GM21786 (cell line): Measurements from ENCODE around the gene PRSS33.

Source experiments
- ATAC-seq: cut with Tn5 transposase; IDR thresholded peaks from one replicate; pipeline ENCODE4 v1.9.1; 2021; ENCODE audit not compliant: unreplicated experiment

PRSS33 gene

GRCh38 chr16:2744711-2745110, 42.6 kb downstream of the PRSS33 start:
- ATAC-seq, result no peak

GRCh38 chr16:2743007-2743810, 44.2 kb downstream of the PRSS33 start:
- no peak for ATAC-seq

DNA sequence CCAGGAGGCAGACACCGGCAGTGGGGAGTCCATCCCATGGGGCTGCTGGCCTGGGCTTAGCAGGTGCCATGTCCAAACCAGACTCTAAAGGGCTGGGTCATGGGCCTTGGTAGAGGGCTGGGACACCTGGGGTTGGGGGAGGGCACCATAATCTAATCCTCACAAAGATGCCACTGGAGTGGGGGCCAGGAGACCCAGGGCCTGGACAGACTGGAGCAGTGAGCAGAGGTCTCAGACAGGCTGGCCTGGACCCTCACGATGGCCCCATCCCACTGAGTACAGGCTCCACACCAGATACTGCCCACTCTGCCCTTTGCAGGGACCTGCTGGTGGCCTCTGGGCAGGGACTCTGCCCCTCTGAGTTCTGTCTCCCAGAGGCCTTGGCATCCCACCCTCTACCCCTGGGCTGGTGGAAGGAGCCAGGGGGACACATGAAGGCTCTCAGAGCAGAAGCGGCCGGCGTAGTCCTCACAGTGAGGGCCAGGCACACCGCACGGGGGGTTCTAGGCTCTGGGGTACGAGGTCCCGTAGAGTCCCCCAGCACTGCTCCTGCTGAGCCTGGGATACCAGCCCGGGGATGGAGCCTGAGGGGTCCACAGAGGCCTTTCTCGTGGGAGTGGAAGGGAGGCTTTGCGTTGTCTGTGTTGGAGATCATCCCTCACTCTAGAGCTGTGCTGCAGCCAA, 44.9 kb downstream of the PRSS33 start:
- no peak for ATAC-seq

DNA sequence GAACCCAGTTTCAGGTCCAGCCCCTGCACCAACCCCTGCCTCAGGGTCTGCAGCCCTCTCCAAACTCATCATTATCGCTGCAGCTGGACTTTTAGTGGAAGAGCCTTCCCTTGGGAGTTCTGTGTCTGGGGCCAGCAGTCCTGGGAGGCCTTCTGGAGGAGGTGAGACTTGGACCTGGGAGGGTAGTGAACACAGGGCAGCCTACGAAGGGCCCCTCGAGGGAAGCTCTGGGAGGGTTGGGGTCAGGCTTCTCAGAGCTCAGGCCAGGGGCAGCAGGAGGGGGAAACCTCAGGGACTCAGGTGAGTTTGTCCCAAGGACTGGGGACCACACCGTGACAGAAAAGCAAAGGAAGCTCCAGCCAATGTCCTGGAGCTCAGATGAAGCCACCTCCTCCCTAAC, 46.2 kb downstream of the PRSS33 start:
- ATAC-seq, result no peak

GRCh38 chr16:2740476-2740875, 46.9 kb downstream of the PRSS33 start:
- ATAC-seq, result no peak

DNA sequence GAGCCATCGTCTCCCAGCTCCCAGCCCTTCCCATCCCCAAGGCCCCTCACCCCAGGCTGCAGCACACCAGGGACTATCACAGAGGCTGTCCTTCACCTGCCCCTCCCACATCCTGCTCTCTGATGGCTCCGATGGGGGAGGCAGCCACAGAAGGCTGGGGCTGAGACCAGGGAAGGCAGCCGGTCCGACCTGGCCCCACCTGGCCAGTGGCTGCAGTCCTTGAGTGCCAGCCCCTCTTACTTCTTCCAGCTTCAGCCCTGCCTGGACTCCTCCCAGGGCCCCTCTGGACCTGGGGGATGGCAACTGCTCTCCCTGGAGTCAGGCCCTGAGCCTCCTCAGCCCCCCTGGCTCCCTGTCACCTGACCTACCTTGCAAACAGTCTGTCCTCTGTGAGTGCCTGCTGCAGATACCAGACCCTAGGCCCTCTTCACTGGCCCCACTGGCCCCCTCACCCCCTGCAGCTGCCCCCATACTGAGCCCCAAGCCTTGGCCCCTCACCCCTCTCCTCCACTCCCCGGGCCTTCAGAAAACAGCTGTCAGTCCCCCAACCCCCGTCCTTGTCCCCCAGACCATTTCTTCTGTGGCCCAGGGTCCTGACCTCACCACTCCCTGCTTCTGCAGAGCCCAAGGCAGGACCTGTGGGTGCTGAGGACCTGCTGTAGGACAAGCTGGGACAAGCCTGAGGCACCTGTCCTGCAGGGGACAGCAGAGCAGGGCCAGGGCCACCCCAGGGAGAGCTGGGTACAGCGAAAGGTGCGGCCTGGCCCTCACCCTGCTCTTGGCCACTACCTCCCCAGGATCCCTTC, 47.5 kb downstream of the PRSS33 start:
- ATAC-seq, result no peak

DNA sequence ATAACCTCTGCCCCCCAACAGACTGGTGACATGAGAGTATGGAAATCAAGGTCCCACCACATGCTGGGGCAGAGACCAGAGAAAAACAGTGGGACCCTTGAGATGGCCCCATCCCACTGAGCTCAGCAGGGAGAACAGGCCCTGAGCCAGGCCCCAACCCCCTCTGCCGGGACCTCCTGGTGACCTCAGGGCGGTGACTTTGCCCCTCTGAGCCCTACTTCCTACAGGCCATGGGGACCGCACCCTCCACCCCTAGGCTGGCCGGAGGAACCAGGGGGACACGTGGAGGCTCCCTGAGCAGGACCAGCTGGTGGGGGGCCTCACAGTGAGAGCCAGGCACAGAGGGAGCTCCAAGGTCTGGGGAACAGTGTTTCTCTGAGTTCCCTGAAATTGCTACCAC, 48.7 kb downstream of the PRSS33 start:
- ATAC-seq, result no peak

GRCh38 chr16:2737895-2738418, 49.4 kb downstream of the PRSS33 start:
- no peak for ATAC-seq

- ATAC-seq, result no peak
Observed at GRCh38 chr16:2737238-2737605, 50.1 kb downstream of the PRSS33 start.

- no peak for ATAC-seq
Observed at GRCh38 chr16:2736476-2737237, 50.7 kb downstream of the PRSS33 start.

DNA sequence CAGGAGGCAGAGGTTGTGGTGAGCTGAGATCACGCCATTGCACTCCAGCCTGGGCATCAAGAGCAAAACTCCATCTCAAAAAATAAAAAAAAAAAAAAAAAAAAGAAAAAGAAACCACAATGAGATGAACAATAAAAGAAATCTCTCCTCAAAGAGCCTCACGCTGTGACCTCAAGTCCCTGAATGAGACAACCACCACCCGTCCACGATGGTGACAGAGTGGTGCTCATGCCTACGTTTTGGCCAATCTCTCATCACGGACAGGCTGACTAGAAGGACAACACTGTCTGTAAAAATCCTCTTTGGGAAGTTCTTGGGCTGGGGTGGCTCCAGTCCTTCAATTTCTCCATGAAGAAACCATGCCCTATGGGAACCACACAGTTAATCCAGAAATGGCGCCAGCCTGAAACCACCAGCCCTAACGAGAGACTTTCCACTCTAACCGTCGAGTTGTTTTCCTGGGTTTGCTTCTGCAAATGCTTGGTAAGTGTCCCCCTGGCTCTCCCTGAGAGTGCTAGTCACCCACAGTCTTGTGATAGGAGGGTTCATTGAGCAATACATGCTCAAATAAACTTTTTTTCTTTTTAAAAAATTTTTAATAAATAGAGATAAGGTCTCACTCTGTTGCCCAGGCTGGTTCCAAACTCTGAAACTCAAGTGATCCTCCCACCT, 52.4 kb downstream of the PRSS33 start:
- ATAC-seq, result no peak
